Activated CD8-positive, alpha-beta memory T cell treated with anti-CD3 and anti-CD28 coated beads, Interleukin-2, amount 10 ng/mL, durations not matched to agents 7 days and 5 days (primary cell): ENCODE results near the gene DDRGK1. TPM values are rescaled to one million over a fixed set of nuclear protein-coding genes. Genes with fewer than 3 reads are reported as not detected.
A peak's percentile ranks its signal among the peaks of the same experiment; 100 is the strongest.

Experiments
- ATAC-seq: fragments of 150-1000 bp; cut with Tn5 transposase; one replicate; pipeline ENCODE4 v1.10.0; 2021; ENCODE audit warnings: moderate library complexity
- CTCF ChIA-PET: fragments of 350-600 bp; sonication (Branson Sonifier 250); formaldehyde crosslinking; loops from one replicate; lab custom pipeline; 2021; ENCODE audit warnings: antibody characterized with exemption; lab: Charles Lee
- DNase-seq: peaks from one replicate; pipeline ENCODE4 v3.0.0-alpha.2; 2020
- H3K27ac Mint-ChIP-seq: one replicate; pipeline ENCODE4 v1.8.0; 2021; ENCODE audit warnings: mild to moderate bottlenecking, mixed read lengths
- H3K27me3 Mint-ChIP-seq: one replicate; pipeline ENCODE4 v1.8.0; 2021; ENCODE audit warnings: mixed read lengths
- H3K36me3 Mint-ChIP-seq: one replicate; pipeline ENCODE4 v1.8.0; 2021; ENCODE audit warnings: mild to moderate bottlenecking, mixed read lengths
- H3K4me1 Mint-ChIP-seq: one replicate; pipeline ENCODE4 v1.8.0; 2021; ENCODE audit warnings: mixed read lengths
- H3K4me3 Mint-ChIP-seq: one replicate; pipeline ENCODE4 v1.8.0; 2021; ENCODE audit warnings: mild to moderate bottlenecking, moderate library complexity, mixed read lengths
- H3K9me3 Mint-ChIP-seq: one replicate; pipeline ENCODE4 v1.8.0; 2022; ENCODE audit warnings: low read depth, mixed read lengths
- total RNA-seq, 2 experiments: library from RNA; stranded (reverse); gene quantifications; one replicate each; pipeline ENCODE4 v1.2.3, GENCODE V29; 2021

DDRGK1 gene
- total RNA-seq, 2 experiments from 2014 or later: 63.6 to 63.7 TPM

DNA sequence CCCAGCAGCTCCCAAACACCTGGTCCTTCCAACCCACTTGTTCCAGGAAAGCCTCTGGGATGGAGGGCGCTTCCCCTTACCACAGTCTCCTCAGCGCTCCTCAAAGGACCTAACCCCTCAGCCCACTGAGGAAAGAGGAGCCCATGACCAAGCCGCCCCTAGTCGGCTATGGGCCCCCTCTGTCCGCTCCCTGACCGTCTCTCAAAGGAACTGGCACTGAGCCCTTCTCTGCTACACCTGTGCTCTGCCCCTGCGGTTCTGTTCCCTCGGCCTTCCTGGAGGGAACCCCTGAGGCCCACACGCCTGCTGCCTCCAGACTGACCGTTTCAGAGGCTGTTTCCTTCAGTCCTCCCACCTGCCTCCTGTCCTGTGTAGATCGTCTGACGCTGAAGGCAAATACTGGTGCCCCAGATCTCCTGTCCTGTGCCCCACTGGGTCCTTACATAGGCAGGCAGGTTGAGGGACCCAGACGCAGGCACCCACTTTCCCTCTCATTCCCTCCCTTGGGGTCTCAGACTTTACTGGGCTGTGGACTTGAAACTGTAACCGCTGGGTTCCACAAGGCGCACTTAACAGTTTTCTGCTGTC, 36.4 kb upstream of the DDRGK1 start:
- Mint-ChIP-seq H3K4me3 (peak overlapping the region; percentile 90), H3K36me3 (peaks cover 2% of the 10 kb centered on the region), H3K4me1 (peaks cover 13% of the 10 kb centered on the region), H3K27ac (no peak overlapping the region), H3K9me3 (no peaks in the 10 kb centered on the region), H3K27me3 (peaks cover 61% of the 10 kb centered on the region)
- ATAC-seq (no peak), DNase-seq (no peak)
- CTCF ChIA-PET: interaction anchor here (2.4 kb wide), 1 partner anchor 7 kb away, joined by 7 read pairs; no protein-coding TSS in a partner anchor

DNA sequence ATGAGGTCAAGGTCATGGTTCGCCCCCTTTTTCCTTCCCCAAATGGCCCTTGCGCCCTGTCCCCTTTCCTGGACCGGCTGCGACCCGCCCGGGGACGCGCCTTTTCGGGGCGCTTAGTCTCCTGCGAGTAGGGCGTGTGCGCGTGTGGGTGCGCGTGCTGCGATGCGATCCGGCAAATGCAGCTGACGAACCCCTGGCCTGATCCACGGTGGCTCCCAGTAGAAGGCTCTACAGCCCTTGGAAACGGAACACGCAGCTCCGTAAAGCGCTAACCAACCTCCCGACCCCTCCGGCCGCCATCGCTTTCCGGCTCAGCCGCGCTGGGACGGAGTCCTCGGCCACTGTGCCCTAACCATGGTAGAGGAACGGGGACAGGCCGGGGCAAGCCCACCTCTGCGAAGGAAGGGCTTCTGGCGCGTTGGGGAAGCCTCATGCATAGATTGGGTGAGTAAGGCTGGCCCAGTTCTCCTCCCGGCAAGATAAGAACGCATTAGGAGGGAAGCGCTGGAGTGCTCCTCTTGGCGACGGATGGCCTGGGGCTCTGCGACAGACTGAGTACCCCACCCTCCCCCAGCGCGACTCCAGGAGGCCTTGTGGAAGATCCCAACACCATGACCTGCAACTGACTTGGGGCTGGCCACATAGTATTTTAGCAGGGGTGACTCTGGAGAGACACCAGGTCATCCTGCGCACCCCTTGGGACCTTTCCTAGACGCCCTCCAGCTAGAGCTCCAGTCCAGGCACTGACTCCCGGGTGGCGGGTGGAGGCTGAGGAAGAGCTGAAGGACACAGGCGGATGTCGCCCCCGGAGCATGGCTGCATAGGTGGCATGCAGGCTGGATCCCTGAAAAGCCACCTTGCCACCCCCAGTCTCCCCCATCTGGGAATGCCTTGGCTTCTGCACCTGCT, 35.6 kb upstream of the DDRGK1 start:
- Mint-ChIP-seq H3K4me3 (peak overlapping the region; percentile 90), H3K27ac (peak overlapping the region; percentile 4), H3K27me3 (peaks cover 57% of the 10 kb centered on the region), H3K9me3 (no peaks in the 10 kb centered on the region), H3K36me3 (peaks cover 2% of the 10 kb centered on the region), H3K4me1 (peaks cover 13% of the 10 kb centered on the region)
- CTCF ChIA-PET: interaction anchor here (1.3 to 2.4 kb wide), 4 partner anchors 8 to 83 kb away, joined by 3 to 8 read pairs (median 6); no protein-coding TSS in a partner anchor
- peak; percentile 13 for ATAC-seq
- DNase-seq: no peak

DNA sequence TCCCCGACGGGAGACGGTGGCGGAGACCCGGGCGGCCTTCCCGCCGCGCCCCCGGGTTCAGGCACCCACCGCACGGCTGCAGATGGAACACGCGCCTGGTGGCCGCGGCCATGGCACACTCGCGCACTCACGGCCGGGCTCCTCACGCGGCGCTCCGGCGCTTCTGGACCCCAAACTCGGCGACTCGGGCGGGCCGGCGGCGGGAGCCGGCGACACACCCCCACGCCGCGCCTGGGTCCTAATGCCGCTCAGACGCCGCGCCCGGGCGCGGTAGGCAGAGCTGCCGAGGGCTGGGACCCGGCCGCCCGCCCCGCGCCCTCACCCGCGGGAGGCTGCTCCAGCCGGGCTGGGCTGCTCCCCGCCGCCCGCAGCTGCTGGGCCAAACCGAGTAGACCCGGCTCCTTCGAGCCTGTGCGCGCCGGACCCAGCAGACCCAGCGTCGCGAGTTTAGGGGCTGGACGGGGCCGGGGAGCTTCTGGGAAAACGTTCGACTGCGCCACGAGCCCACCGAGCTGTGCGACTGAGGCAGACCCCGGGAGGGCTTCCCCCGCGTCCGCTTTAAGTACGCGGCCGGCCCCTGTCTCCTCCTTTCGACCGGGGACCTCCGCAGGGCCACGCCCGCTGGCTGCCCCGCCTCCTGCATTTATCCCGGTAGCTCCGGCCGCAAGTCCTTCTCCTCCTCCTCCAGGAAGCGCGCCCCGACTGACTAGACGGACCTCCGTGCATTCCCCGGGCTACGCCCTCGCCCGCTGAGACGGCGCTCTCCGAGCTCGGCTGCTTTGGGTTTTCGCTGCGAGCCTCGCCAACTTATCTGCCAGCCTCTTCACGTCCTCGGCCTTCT, 34.8 kb upstream of the DDRGK1 start, which contains the start of gene SLC4A11:
TSS of gene SLC4A11 (minus strand) at position 165 of the 841 bp plus-strand sequence. CDS start at position 112, 53 bp downstream.
- CTCF ChIA-PET: interaction anchor here (0.8 to 2.4 kb wide), 5 partner anchors 9 to 112 kb away, joined by 3 to 8 read pairs (median 5); no protein-coding TSS in a partner anchor

GRCh38 chr20:3238616-3239025, 34.1 kb upstream of the DDRGK1 start:
- Mint-ChIP-seq H3K36me3 (peaks cover 2% of the 10 kb centered on the region), H3K27ac (no peak overlapping the region), H3K9me3 (no peaks in the 10 kb centered on the region), H3K4me3 (peak overlapping the region; percentile 72), H3K27me3 (peaks cover 49% of the 10 kb centered on the region), H3K4me1 (peaks cover 13% of the 10 kb centered on the region)
- CTCF ChIA-PET: interaction anchor here (0.8 to 2.4 kb wide), 4 partner anchors 9 to 112 kb away, joined by 3 to 8 read pairs (median 6); no protein-coding TSS in a partner anchor
- DNase-seq: peak; percentile 81
- ATAC-seq: peak; percentile 73

More for the DNA sequence above, 34.8 kb upstream of the DDRGK1 start, which contains the start of gene SLC4A11:
- ATAC-seq (peak; percentile 72), DNase-seq (peak; percentile 60)
- H3K27me3 Mint-ChIP-seq: peaks cover 50% of the 10 kb centered on the region
- H3K9me3 Mint-ChIP-seq: no peaks in the 10 kb centered on the region
- H3K4me3 Mint-ChIP-seq: peak within 1 kb of the TSS; percentile 90
- peak within 1 kb of the TSS; percentile 4 for H3K27ac Mint-ChIP-seq
- H3K36me3 Mint-ChIP-seq: peaks cover 2% of the 10 kb centered on the region
- H3K4me1 Mint-ChIP-seq: peaks cover 13% of the 10 kb centered on the region

- peak overlapping the region; percentile 72 for H3K4me3 Mint-ChIP-seq
- no peaks in the 10 kb centered on the region for H3K9me3 Mint-ChIP-seq
- H3K27ac Mint-ChIP-seq: no peak overlapping the region
- DNase-seq: no peak
- peaks cover 49% of the 10 kb centered on the region for H3K27me3 Mint-ChIP-seq
- H3K36me3 Mint-ChIP-seq: peaks cover 2% of the 10 kb centered on the region
- peaks cover 13% of the 10 kb centered on the region for H3K4me1 Mint-ChIP-seq
- ATAC-seq: peak; percentile 18
- CTCF ChIA-PET: interaction anchor here (1.9 kb wide), 2 partner anchors 19 to 81 kb away, joined by 5 to 8 read pairs; no protein-coding TSS in a partner anchor
Measured at GRCh38 chr20:3237958-3238615, 33.6 kb upstream of the DDRGK1 start.

DNA sequence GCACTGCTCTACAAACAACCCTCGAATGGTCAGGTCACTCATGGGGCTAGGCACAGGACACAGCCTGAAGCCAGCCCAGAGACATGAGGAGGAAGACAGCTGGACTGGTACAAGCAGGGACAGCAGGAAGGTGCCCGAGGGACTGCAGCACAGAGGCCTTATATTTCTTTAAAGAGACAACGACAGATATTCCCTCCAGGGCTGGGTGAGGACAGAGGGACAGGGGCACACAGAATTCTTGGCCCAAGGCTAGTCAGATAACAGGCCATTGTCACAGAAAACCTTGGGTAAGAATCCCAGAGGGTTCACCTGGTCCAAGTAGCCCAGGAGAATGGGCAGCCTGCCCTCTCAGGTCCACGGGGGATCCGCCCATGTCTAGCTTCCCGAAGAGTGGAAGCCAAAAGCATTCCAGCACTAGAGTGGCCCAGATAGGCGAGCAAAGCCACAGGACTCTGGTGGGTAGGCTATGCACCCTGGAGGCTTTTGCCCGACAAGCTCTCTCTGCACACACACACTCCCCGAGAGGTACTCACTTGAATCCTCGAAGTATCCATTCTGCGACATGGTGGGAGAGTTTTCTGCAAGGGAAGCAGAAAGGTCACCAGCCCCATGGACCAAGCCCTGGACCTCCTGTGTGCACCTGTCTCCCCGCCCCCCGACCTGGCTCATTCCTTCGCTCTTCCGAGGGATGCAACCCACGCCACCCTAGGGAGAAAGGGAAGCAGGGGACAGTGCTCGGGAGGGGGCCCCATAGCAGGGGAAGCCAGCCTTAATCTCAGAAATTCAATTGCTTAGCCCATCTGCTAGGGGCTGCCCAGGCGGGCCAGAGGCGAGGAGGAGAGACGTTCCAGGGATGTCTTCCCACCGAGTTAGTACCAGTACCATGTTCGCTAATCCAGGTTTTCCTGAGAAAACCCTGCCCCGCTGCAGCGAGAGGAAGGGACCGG, 32.8 kb upstream of the DDRGK1 start:
- H3K9me3 Mint-ChIP-seq: no peaks in the 10 kb centered on the region
- ATAC-seq (no peak), DNase-seq (no peak)
- H3K27ac Mint-ChIP-seq: no peak overlapping the region
- H3K27me3 Mint-ChIP-seq: peaks cover 46% of the 10 kb centered on the region
- H3K4me1 Mint-ChIP-seq: peaks cover 13% of the 10 kb centered on the region
- peak overlapping the region; percentile 72 for H3K4me3 Mint-ChIP-seq
- CTCF ChIA-PET: interaction anchor here (1.0 kb wide), 1 partner anchor 10 kb away, joined by 3 read pairs; no protein-coding TSS in a partner anchor
- H3K36me3 Mint-ChIP-seq: peaks cover 2% of the 10 kb centered on the region

DNA sequence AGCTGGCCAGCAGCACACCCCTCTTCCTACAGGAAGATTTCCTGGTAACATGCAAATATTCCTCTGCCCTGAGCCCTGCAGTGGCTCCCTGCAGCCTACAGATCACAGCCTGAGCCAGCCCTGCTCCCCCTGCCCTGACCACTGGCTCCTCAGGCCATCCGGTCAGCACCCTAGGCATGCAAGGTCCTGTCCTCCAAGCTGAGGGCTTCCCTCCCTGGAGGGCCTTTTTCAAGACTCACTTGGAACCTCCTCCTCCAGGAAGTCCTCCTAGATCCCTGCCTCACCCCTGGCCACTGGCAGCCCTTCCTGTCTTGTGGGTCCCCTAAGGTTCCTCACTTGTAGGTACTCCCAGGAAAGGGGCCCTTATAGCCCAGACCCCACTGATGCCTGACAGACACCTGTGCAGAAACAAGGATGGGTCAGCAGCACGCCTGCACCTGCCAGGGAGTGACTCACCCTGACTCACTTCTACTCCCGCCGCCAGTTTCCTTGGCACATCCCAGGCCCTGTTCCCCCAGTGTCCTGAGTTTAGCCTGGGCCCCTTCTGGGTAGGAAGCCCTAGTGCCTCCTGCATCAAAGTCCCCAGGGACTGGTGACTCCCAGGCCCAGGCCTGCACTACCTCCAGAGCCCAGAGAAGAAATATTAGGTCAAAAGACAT, 31.3 kb upstream of the DDRGK1 start:
- DNase-seq (no peak), ATAC-seq (no peak)
- Mint-ChIP-seq H3K36me3 (peaks cover 2% of the 10 kb centered on the region), H3K4me1 (peaks cover 13% of the 10 kb centered on the region), H3K9me3 (no peaks in the 10 kb centered on the region), H3K27ac (no peak overlapping the region), H3K27me3 (peaks cover 35% of the 10 kb centered on the region), H3K4me3 (no peak overlapping the region)
- CTCF ChIA-PET: interaction anchor here (1.0 kb wide), 1 partner anchor 12 kb away, joined by 3 read pairs; no protein-coding TSS in a partner anchor

DNA sequence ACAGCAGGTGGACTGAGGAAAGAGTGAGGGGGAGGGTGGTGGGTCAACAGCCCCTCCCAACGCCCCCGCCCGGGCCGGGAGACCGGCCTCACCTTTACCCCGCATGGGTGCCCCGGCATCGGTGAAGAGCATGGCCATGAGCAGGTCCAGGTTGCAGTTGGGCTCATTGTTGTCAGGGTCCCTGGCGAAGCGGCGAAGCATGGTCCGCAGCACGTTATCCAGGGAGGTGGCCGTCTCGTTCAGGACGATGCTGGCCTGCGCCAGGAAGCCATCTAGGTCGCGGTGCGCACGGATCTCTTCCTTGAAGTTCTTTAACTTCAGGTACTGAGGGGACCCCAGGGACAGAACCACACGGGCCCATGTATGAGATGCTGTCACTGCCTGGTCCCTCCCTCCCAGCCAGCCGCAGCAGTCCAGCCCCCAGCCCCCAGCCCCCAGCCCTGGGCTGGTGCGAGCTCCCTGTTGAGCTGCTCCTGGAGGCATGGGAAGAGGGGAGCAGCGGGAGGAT, 29.6 kb upstream of the DDRGK1 start:
- CTCF ChIA-PET: no interaction called here
- ATAC-seq: no peak
- no peak for DNase-seq

DNA sequence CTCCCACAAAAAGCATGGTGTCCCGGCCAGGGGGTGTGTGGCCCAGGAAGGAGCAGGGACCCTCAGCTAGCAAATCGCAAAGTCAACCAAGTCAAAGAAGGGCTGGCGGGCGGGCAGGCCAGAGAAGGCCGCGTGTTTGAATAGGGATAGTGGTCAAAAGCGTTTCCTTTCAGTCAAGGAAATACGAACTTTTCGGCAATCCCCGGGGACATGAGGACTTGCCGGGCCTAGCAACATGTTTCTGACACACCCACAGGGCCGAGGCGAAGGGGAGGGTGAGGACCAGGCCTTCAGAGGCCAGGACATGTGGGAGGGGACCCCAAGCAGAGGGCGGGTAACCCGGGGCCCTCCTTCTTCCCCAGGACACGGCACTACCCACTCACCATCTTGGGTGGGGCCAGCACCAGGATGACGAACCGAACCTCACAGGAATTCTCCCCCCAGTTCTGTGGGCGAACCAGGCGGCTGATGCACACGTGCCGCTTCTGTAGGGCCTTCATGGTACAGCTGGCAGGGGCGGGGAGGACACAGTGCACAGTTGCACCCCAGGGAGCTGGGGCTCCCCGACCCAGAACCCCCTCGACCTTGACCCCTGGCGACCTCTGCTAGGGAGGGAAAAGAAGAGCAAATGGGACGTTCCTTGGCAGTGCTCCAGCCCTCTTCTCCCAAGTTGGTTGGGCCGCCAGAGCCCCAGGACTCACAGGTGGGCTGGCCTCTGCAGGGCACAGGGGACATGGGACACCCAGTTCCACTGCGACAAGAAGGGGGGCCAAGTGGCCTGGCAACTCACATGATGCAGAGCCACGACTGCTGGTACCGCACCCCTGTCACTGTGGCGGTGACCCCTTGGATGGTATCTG, 28.9 kb upstream of the DDRGK1 start:
- CTCF ChIA-PET: interaction anchor here (1.0 kb wide), 1 partner anchor 14 kb away, joined by 3 read pairs; no protein-coding TSS in a partner anchor
- H3K36me3 Mint-ChIP-seq: no peaks in the 10 kb centered on the region
- DNase-seq: no peak
- peaks cover 22% of the 10 kb centered on the region for H3K27me3 Mint-ChIP-seq
- H3K27ac Mint-ChIP-seq: no peak overlapping the region
- H3K9me3 Mint-ChIP-seq: no peaks in the 10 kb centered on the region
- H3K4me3 Mint-ChIP-seq: no peak overlapping the region
- H3K4me1 Mint-ChIP-seq: peaks cover 5% of the 10 kb centered on the region
- ATAC-seq: no peak

More for the DNA sequence above, 29.6 kb upstream of the DDRGK1 start:
- peaks cover 22% of the 10 kb centered on the region for H3K27me3 Mint-ChIP-seq
- no peak overlapping the region for H3K4me3 Mint-ChIP-seq
- no peak overlapping the region for H3K27ac Mint-ChIP-seq
- H3K9me3 Mint-ChIP-seq: no peaks in the 10 kb centered on the region
- H3K36me3 Mint-ChIP-seq: no peaks in the 10 kb centered on the region
- peaks cover 5% of the 10 kb centered on the region for H3K4me1 Mint-ChIP-seq

GRCh38 chr20:3231889-3232588, 27.6 kb upstream of the DDRGK1 start:
- no peak overlapping the region for H3K4me3 Mint-ChIP-seq
- DNase-seq: no peak
- H3K27me3 Mint-ChIP-seq: peaks cover 11% of the 10 kb centered on the region
- no peaks in the 10 kb centered on the region for H3K4me1 Mint-ChIP-seq
- H3K36me3 Mint-ChIP-seq: no peaks in the 10 kb centered on the region
- CTCF ChIA-PET: interaction anchor here (1.0 kb wide), 1 partner anchor 13 kb away, joined by 3 read pairs; no protein-coding TSS in a partner anchor
- H3K9me3 Mint-ChIP-seq: no peaks in the 10 kb centered on the region
- H3K27ac Mint-ChIP-seq: no peak overlapping the region
- ATAC-seq: no peak
